ENCODE results near the gene SSC5D. TPM values are rescaled to one million over a fixed set of nuclear protein-coding genes. Genes with fewer than 3 reads are reported as not detected.

SSC5D gene
- total and polyA plus RNA-seq, 9 of the 15 experiments (the other 6 are each of a cell fraction or from before 2014, with no cell fraction given) = 0.04 to 0.71 (median 0.14) TPM; not detected in 2

DNA sequence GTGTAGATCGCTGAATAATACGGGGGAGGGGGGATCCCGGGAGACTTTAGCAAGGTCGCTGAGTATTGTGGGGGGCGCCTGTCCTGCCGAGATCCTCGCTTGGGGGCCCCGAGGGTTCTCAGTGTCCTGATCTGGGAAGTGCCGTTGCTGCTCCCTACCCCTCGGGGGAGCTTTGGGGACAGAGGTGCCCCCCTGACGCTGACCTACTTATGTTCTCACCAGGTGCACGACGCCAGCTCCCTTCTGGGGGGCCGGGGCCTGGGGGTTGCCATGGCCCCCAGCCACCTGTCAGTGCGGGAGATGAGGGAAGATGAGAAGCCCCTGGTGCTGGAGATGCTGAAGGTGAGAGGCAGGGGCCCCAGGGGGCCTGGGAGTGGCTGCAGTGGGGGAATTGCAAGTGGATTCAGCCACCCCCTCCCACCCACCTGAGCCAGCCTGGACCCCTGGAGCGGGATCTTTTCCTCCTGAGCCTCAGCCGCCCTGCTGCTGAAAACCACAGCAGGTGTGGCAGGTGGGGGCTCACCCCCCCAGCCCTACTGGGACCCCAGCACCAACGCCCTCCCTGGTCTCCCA, 2.7 kb upstream of the SSC5D start (continued):
- TF ChIP-seq PHF8 (IDR thresholded peaks at IDR 0.05; ENCODE audit: borderline replicate concordance, low read length) = peak; percentile 21; the same call in 1 of the 2 replicates
- no peak for TF ChIP-seq BRF1 (IDR thresholded peaks at IDR 0.05; ENCODE audit: borderline replicate concordance, extremely low read depth, insufficient read length)
- TF ChIP-seq POLR2AphosphoS2 (IDR thresholded peaks at IDR 0.05; ENCODE audit: low read length) = no peak
- no peak for TF ChIP-seq NEUROD1 (IDR thresholded peaks at IDR 0.05; ENCODE audit: borderline replicate concordance, low read depth, low read length, partially characterized antibody)
- TF ChIP-seq POLR2G (IDR thresholded peaks at IDR 0.05; ENCODE audit: low read depth, low read length) = peak; percentile 58
- no peak for TF ChIP-seq NRF1 (conservative IDR thresholded peaks at IDR 0.05 in 1 of 2, IDR thresholded peaks at IDR 0.05 in 1 of 2)
- peak; percentile 52; the same call in 1 of the 2 replicates for TF ChIP-seq ELF1 (tag; IDR thresholded peaks at IDR 0.05)
- TF ChIP-seq, protein P1, sequence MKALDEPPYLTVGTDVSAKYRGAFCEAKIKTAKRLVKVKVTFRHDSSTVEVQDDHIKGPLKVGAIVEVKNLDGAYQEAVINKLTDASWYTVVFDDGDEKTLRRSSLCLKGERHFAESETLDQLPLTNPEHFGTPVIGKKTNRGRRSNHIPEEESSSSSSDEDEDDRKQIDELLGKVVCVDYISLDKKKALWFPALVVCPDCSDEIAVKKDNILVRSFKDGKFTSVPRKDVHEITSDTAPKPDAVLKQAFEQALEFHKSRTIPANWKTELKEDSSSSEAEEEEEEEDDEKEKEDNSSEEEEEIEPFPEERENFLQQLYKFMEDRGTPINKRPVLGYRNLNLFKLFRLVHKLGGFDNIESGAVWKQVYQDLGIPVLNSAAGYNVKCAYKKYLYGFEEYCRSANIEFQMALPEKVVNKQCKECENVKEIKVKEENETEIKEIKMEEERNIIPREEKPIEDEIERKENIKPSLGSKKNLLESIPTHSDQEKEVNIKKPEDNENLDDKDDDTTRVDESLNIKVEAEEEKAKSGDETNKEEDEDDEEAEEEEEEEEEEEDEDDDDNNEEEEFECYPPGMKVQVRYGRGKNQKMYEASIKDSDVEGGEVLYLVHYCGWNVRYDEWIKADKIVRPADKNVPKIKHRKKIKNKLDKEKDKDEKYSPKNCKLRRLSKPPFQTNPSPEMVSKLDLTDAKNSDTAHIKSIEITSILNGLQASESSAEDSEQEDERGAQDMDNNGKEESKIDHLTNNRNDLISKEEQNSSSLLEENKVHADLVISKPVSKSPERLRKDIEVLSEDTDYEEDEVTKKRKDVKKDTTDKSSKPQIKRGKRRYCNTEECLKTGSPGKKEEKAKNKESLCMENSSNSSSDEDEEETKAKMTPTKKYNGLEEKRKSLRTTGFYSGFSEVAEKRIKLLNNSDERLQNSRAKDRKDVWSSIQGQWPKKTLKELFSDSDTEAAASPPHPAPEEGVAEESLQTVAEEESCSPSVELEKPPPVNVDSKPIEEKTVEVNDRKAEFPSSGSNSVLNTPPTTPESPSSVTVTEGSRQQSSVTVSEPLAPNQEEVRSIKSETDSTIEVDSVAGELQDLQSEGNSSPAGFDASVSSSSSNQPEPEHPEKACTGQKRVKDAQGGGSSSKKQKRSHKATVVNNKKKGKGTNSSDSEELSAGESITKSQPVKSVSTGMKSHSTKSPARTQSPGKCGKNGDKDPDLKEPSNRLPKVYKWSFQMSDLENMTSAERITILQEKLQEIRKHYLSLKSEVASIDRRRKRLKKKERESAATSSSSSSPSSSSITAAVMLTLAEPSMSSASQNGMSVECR (CRISPR knock-in tag; IDR thresholded peaks at IDR 0.05) = 0 out of 2 replicates have a peak, but pooled peaks have one; percentile 4
- TF ChIP-seq POLR2A (conservative IDR thresholded peaks at IDR 0.05) = peak; percentile 4
